Kidney (tissue), 14 donors: Measurements from ENCODE around the gene ORM2. TPM values are rescaled to one million over a fixed set of nuclear protein-coding genes. Genes with fewer than 3 reads are reported as not detected.
A peak's percentile ranks its signal among the peaks of the same experiment; 100 is the strongest.

ENCODE experiments used
- DNase-seq, 5 donors: peaks; one replicate each; pipeline ENCODE4 v3.0.0-alpha.2; 2013 to 2020
- FAIRE-seq: peaks from 2 replicates; lab custom pipeline; 2012; peaks lifted over from hg19 to GRCh38; lab: Jason Lieb, UNC
- H3K27ac ChIP-seq, 2 donors: one replicate each; pipeline ENCODE4 v1.7.0; 2013; ENCODE audit warnings: low read depth in 2 of 2, low read length in 2 of 2, inconsistent platforms in 1 of 2
- H3K27me3 ChIP-seq: one replicate; pipeline ENCODE4 v1.7.1; 2013; ENCODE audit warnings: low read length, inconsistent platforms; ENCODE audit not compliant: control insufficient read depth, insufficient read depth
- H3K36me3 ChIP-seq, 3 donors: one replicate each; pipeline versions ENCODE4 v1.7.0 to v1.7.1; 2013; ENCODE audit warnings: low read length in 3 of 3, control low read depth in 1 of 3, inconsistent platforms in 1 of 3; ENCODE audit not compliant: insufficient read depth in 3 of 3, control insufficient read depth in 2 of 3
- H3K4me1 ChIP-seq, 3 donors: one replicate each; pipeline versions ENCODE4 v1.7.0 to v1.7.1; 2013; ENCODE audit warnings: low read length in 3 of 3, inconsistent platforms in 1 of 3, low read depth in 1 of 3; ENCODE audit not compliant: control insufficient read depth in 2 of 3, insufficient read depth in 2 of 3
- H3K4me3 ChIP-seq, 3 donors: one replicate each; pipeline versions ENCODE4 v1.7.0 to v1.8.1; 2013; ENCODE audit warnings: low read length in 3 of 3, control low read depth in 1 of 3, inconsistent platforms in 1 of 3
- H3K9ac ChIP-seq, 3 donors: one replicate each; pipeline versions ENCODE4 v1.7.0 to v1.7.1; 2013; ENCODE audit warnings: low read length in 3 of 3, control low read depth in 1 of 3, inconsistent platforms in 1 of 3
- H3K9me3 ChIP-seq, 3 donors: one replicate each; pipeline versions ENCODE4 v1.7.0 to v1.7.1; 2013; ENCODE audit warnings: low read length in 3 of 3, control low read depth in 1 of 3, inconsistent platforms in 1 of 3; ENCODE audit not compliant: control insufficient read depth in 2 of 3, insufficient read depth in 1 of 3
- intact Hi-C: fragments of 100-400 bp; cut with DNase I; formaldehyde crosslinking; loops from one replicate; pipeline ENCODE4 v1.11.1; 2022
- polyA plus RNA-seq: library from polyadenylated mRNA; stranded (reverse); fragments of 350-450 nt; fragmentation: Illumina TruSeq; extraction: RNeasy Lipid Tissue Mini Kit (QIAGEN cat#74804); gene quantifications from one replicate; pipeline ENCODE4 v1.2.3, GENCODE V29; 2014; ENCODE audit warnings: low read depth, low replicate concordance; ENCODE audit not compliant: insufficient read depth
- total RNA-seq: library from RNA; stranded (reverse); fragmentation: NEBNext Ultra II Directional; extraction: Animal tissue kit (Norgen Biotek cat#: 25700); gene quantifications from one replicate; pipeline ENCODE4 v1.2.1, GENCODE V29; 2021
- TF ChIP-seq, protein P1 (sequence below): IDR thresholded peaks from 3 replicates; pipeline ENCODE4 v1.5.1; 2012; ENCODE audit warnings: mild to moderate bottlenecking, moderate library complexity, borderline replicate concordance; ENCODE audit not compliant: insufficient read depth; ENCODE audit errors: extremely low read depth
- donor health status: control.
- donor health status: control.
- donor health status: control.
- donor health status: control.
- donor health status: control.
- donor health status: DM: yes; HTN: yes; CAD: no.
- donor health status: Normal renal cell carcinoma (clear cell type).

ORM2 gene
- total and polyA plus RNA-seq, 2 donors from 2014 or later = not detected

GRCh38 chr9:114364134-114365041, 34.7 kb downstream of the ORM2 start:
- no peak overlapping the region for H3K27ac ChIP-seq

GRCh38 chr9:114365194-114365593, 35.5 kb downstream of the ORM2 start:
- no peaks in the 10 kb centered on the region for H3K9me3 ChIP-seq
- H3K9ac ChIP-seq = no peak overlapping the region
- FAIRE-seq (no peak), DNase-seq (no peak)
- TF ChIP-seq, protein P1, sequence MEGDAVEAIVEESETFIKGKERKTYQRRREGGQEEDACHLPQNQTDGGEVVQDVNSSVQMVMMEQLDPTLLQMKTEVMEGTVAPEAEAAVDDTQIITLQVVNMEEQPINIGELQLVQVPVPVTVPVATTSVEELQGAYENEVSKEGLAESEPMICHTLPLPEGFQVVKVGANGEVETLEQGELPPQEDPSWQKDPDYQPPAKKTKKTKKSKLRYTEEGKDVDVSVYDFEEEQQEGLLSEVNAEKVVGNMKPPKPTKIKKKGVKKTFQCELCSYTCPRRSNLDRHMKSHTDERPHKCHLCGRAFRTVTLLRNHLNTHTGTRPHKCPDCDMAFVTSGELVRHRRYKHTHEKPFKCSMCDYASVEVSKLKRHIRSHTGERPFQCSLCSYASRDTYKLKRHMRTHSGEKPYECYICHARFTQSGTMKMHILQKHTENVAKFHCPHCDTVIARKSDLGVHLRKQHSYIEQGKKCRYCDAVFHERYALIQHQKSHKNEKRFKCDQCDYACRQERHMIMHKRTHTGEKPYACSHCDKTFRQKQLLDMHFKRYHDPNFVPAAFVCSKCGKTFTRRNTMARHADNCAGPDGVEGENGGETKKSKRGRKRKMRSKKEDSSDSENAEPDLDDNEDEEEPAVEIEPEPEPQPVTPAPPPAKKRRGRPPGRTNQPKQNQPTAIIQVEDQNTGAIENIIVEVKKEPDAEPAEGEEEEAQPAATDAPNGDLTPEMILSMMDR = no peak
- H3K4me3 ChIP-seq = no peak overlapping the region
- H3K36me3 ChIP-seq = peaks cover 7 to 32% (median 17%) of the 10 kb centered on the region in 3 donors
- intact Hi-C loops = no loop called here
- H3K27me3 ChIP-seq = no peaks in the 10 kb centered on the region
- H3K4me1 ChIP-seq = no peaks in the 10 kb centered on the region
- H3K27ac ChIP-seq = no peak overlapping the region

More at GRCh38 chr9:114364134-114365041, 34.7 kb downstream of the ORM2 start:
- Histone ChIP-seq H3K9ac (no peak overlapping the region), H3K4me3 (no peak overlapping the region), H3K4me1 (no peaks in the 10 kb centered on the region), H3K36me3 (peaks cover 7 to 40% (median 17%) of the 10 kb centered on the region in 3 donors), H3K27me3 (no peaks in the 10 kb centered on the region), H3K9me3 (no peaks in the 10 kb centered on the region)
- FAIRE-seq = no peak
- TF ChIP-seq, protein P1 = no peak
- DNase-seq = peak in 3 of 5 donors; percentile 21 to 74 (median 37)
- intact Hi-C loops = no loop called here

DNA sequence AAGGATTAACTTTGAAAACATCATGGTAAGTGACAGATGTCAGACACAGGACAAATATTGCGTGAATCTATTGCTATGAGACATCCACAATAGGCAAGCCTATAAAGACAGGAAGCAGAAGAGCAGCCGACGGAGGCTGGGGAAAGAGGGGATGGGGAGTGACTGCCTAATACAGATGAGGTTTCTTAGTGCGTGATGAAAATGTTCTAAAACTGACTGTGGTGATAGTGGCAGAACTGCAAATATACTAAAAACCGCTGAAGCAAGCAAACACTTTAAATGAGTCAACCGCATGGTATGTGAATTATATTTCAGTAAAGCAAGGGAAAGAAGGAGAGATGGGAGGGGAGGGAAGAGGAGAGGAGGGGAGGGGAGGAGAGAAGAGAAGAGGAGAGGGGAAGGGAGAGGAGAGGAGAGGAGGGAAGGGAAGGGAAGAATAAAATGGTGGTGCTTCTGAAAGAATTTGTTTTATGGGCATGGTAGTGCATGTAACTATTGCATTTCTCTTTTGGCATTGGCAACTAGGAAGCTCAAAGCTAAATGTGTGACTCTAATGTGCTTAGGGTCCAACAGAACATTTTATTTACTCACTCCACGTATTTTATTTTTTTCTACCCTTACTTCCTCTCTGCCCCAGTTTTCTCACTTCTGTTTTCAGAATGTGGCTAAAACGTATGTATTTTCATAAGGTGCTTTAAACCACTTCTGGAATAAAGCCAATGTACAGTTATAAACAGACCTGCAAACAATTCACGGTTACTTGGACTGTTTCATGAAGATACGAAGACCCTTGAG, 36.9 kb downstream of the ORM2 start:
- H3K27me3 ChIP-seq = no peaks in the 10 kb centered on the region
- peaks cover 0 to 3% (median 0%) of the 10 kb centered on the region in 3 donors for H3K4me1 ChIP-seq
- no peak overlapping the region for H3K9ac ChIP-seq
- peaks cover 2 to 22% (median 10%) of the 10 kb centered on the region in 3 donors for H3K36me3 ChIP-seq
- no peak overlapping the region for H3K4me3 ChIP-seq
- TF ChIP-seq, protein P1 = no peak
- FAIRE-seq (no peak), DNase-seq (peak in 3 of 5 donors; percentile 30 to 57 (median 37))
- intact Hi-C loops = no loop called here
- H3K27ac ChIP-seq = no peak overlapping the region
- no peaks in the 10 kb centered on the region for H3K9me3 ChIP-seq
